GM12878 (cell line): ENCODE data around the gene SLC25A47.

Experiments used
- ATF3 ChIP-seq: IDR thresholded peaks from 2 replicates; pipeline ENCODE4 v1.6.1; 2011; ENCODE audit warnings: low read depth, mild to moderate bottlenecking, low read length, moderate library complexity, borderline replicate concordance; ENCODE audit errors: extremely low read depth
- EGR1 ChIP-seq, 2 experiments: IDR thresholded peaks; 1 replicate in 1 of 2; 2 replicates in 1 of 2; pipeline ENCODE4 v1.6.1; 2011 to 2012; ENCODE audit warnings: low read depth in 2 of 2, low read length in 2 of 2, borderline replicate concordance in 1 of 2, mild to moderate bottlenecking in 1 of 2, moderate library complexity in 1 of 2
- HDGF ChIP-seq: fragments of 450-650 bp; IDR thresholded peaks from 2 replicates; pipeline ENCODE4 v1.6.1; 2016; ENCODE audit warnings: antibody characterized with exemption
- MAX ChIP-seq: IDR thresholded peaks from 2 replicates; pipeline ENCODE4 v1.6.1; 2012; ENCODE audit warnings: low read depth, low read length, improper control_type of control experiment
- POLR2A ChIP-seq: IDR thresholded peaks from 2 replicates; pipeline ENCODE4 v1.6.1; 2011; ENCODE audit warnings: low read depth, mild to moderate bottlenecking, low read length
- POLR2AphosphoS5 ChIP-seq: IDR thresholded peaks from 2 replicates; pipeline ENCODE4 v1.6.1; 2011; ENCODE audit warnings: mild to moderate bottlenecking, low read length, inconsistent platforms
- RCOR1 ChIP-seq: conservative IDR thresholded peaks from 2 replicates; pipeline ENCODE4 v1.6.1; 2012; ENCODE audit warnings: low read depth, low read length, improper control_type of control experiment
- TAF1 ChIP-seq: IDR thresholded peaks from 2 replicates; pipeline ENCODE4 v1.6.1; 2011; ENCODE audit warnings: mild to moderate bottlenecking, low read depth, low read length, borderline replicate concordance
- USF1 ChIP-seq: IDR thresholded peaks from 2 replicates; pipeline ENCODE4 v1.6.1; 2011; ENCODE audit warnings: borderline replicate concordance, low read depth, mild to moderate bottlenecking, moderate library complexity, mixed read lengths, low read length; ENCODE audit not compliant: insufficient read depth; ENCODE audit errors: extremely low read length
- TF ChIP-seq, protein P1 (sequence below): IDR thresholded peaks from 2 replicates; pipeline ENCODE4 v1.6.1; 2012; ENCODE audit warnings: low read depth, low read length, improper control_type of control experiment
- TF ChIP-seq, protein P2 (sequence below), 3 experiments: IDR thresholded peaks in 2 of 3; conservative IDR thresholded peaks in 1 of 3; 2 replicates each; pipeline ENCODE4 v1.5.1; 2011; ENCODE audit warnings: low read depth in 3 of 3, low read length in 3 of 3, mild to moderate bottlenecking in 3 of 3, control low read depth in 2 of 3, moderate library complexity in 2 of 3, inconsistent platforms in 1 of 3, mixed read lengths in 1 of 3; ENCODE audit not compliant: control insufficient read depth in 2 of 3, insufficient read depth in 1 of 3; ENCODE audit errors: extremely low read depth in 1 of 3

GRCh38 chr14:100312877-100313400 lies 10.2 kb upstream of the SLC25A47 start:
- TF ChIP-seq RCOR1 (no peak), MAX (no peak), POLR2A (no peak), USF1 (no peak), TAF1 (no peak), EGR1 (IDR thresholded peaks at IDR 0.05; ENCODE audit: borderline replicate concordance in 1 of 2, low read depth in 2 of 2, low read length in 2 of 2) (no peak), POLR2AphosphoS5 (no peak), HDGF (no peak), ATF3 (no peak)
- TF ChIP-seq, protein P1, sequence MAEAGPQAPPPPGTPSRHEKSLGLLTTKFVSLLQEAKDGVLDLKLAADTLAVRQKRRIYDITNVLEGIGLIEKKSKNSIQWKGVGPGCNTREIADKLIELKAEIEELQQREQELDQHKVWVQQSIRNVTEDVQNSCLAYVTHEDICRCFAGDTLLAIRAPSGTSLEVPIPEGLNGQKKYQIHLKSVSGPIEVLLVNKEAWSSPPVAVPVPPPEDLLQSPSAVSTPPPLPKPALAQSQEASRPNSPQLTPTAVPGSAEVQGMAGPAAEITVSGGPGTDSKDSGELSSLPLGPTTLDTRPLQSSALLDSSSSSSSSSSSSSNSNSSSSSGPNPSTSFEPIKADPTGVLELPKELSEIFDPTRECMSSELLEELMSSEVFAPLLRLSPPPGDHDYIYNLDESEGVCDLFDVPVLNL, result no peak
- TF ChIP-seq, protein P2, sequence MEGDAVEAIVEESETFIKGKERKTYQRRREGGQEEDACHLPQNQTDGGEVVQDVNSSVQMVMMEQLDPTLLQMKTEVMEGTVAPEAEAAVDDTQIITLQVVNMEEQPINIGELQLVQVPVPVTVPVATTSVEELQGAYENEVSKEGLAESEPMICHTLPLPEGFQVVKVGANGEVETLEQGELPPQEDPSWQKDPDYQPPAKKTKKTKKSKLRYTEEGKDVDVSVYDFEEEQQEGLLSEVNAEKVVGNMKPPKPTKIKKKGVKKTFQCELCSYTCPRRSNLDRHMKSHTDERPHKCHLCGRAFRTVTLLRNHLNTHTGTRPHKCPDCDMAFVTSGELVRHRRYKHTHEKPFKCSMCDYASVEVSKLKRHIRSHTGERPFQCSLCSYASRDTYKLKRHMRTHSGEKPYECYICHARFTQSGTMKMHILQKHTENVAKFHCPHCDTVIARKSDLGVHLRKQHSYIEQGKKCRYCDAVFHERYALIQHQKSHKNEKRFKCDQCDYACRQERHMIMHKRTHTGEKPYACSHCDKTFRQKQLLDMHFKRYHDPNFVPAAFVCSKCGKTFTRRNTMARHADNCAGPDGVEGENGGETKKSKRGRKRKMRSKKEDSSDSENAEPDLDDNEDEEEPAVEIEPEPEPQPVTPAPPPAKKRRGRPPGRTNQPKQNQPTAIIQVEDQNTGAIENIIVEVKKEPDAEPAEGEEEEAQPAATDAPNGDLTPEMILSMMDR (IDR thresholded peaks at IDR 0.05 in 2 of 3, conservative IDR thresholded peaks at IDR 0.05 in 1 of 3; ENCODE audit: control insufficient read depth in 2 of 3, extremely low read depth in 1 of 3, insufficient read depth in 1 of 3, low read depth in 3 of 3, low read length in 3 of 3), result no peak
